ENCODE measurements around the gene UVRAG.

DNA sequence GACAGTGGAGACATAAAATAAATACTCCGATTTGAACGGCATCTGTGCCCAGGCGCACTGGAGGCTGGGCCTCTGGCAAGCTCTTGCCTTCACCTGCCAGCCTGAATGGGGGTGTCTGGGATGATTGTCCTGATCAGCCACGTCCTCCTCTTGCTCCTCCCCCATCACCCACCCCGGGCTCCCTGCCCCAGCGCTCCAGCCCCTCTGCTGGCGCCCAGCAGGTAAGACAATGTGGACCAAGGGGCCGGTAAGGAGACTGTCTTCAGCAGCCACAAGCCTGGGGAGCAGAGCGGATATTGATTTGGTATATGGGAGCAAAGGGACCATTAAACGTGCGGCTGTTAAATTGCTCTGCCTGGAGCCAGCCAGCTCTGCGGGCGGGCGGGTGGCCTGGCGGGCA lies 366.4 kb downstream of the UVRAG start:
- TF ChIP-seq CTCF (IDR thresholded peaks at IDR 0.05 in 4 of 5, conservative IDR thresholded peaks at IDR 0.05 in 1 of 5) (no peak), POLR2A (IDR thresholded peaks at IDR 0.05) (no peak)

Data from gastrocnemius medialis (tissue), 4 donors.